K562 (cell line): ENCODE data around the gene PAQR4. TPM values are rescaled to one million over a fixed set of nuclear protein-coding genes. Genes with fewer than 3 reads are reported as not detected.
A peak's percentile ranks its signal among the peaks of the same experiment; 100 is the strongest.

Experiments
- CC2D1A ChIP-seq: fragments of 450-650 bp; IDR thresholded peaks from 2 replicates; pipeline ENCODE4 v1.6.1; 2017; ENCODE audit warnings: mild to moderate bottlenecking
- CHCHD3 ChIP-seq: fragments of 250-450 bp; sonication (Bioruptor Pico); IDR thresholded peaks from 2 replicates; pipeline ENCODE4 v2.1.2; 2022; ENCODE audit warnings: mild to moderate bottlenecking
- CHD1 ChIP-seq: fragments of 200-600 bp; sonication (generic); IDR thresholded peaks from one replicate; pipeline ENCODE4 v1.6.1; 2012; ENCODE audit warnings: mild to moderate bottlenecking, moderate library complexity, low read length, inconsistent platforms
- ELF1 ChIP-seq: fragments of 200-800 bp; sonication (Bioruptor generic); IDR thresholded peaks from 2 replicates; pipeline ENCODE4 v1.6.1; 2016; ENCODE audit warnings: missing genetic modification characterization, missing compliant biosample characterization
- HMG20B ChIP-seq: fragments of 250-450 bp; sonication (Bioruptor Pico); IDR thresholded peaks from 2 replicates; pipeline ENCODE4 v1.5.0; 2021; ENCODE audit warnings: mild to moderate bottlenecking
- KLF10 ChIP-seq: fragments of 250-450 bp; sonication (Bioruptor Pico); IDR thresholded peaks from 2 replicates; pipeline ENCODE4 v1.6.1; 2021; ENCODE audit warnings: matching md5 sums
- MED1 ChIP-seq: sonication (generic); formaldehyde crosslinking; IDR thresholded peaks from 2 replicates; pipeline ENCODE4 v1.8.1; 2023; ENCODE audit warnings: missing genetic modification reagents, borderline replicate concordance
- MYNN ChIP-seq, 2 experiments: sonication (generic); formaldehyde crosslinking in 1 of 2; IDR thresholded peaks; 2 replicates each; pipeline versions ENCODE4 v1.5.0 to v1.6.1; 2016 to 2020; ENCODE audit warnings: antibody characterized with exemption in 1 of 2, missing genetic modification reagents in 1 of 2
- NR2C2 ChIP-seq, 2 experiments: fragments of 200-800 bp in 1 of 2; sonication (Bioruptor generic) in 1 of 2; sonication (generic) in 1 of 2; formaldehyde crosslinking in 1 of 2; IDR thresholded peaks; 2 replicates each; pipeline versions ENCODE4 v1.6.1 to v1.8.0; 2016 to 2022; ENCODE audit warnings: mild to moderate bottlenecking in 1 of 2, missing compliant biosample characterization in 1 of 2, missing genetic modification characterization in 1 of 2, missing genetic modification reagents in 1 of 2
- PHTF2 ChIP-seq: fragments of 250-450 bp; sonication (Bioruptor Pico); IDR thresholded peaks from 2 replicates; pipeline ENCODE4 v1.5.0; 2021; ENCODE audit warnings: mild to moderate bottlenecking
- SPI1 ChIP-seq: IDR thresholded peaks from 2 replicates; pipeline ENCODE4 v1.6.1; 2011; ENCODE audit warnings: low read depth, low read length, control low read depth, borderline replicate concordance
- SRSF7 ChIP-seq: fragments of 200-400 bp; formaldehyde crosslinking; optimal IDR thresholded peaks from 2 replicates; pipeline ENCODE3; 2017; ENCODE audit warnings: mild to moderate bottlenecking, low read depth, low read length
- TAF7 ChIP-seq: fragments of 450-650 bp; IDR thresholded peaks from 2 replicates; pipeline ENCODE4 v1.6.1; 2016; ENCODE audit warnings: missing genetic modification characterization, missing compliant biosample characterization
- TARDBP ChIP-seq: fragments of 450-650 bp; IDR thresholded peaks from 2 replicates; pipeline ENCODE4 v1.6.1; 2016
- polyA plus RNA-seq, 8 experiments: library from polyadenylated mRNA; depleted of rRNA in 4 of 8; stranded (reverse) in 5 of 8; unstranded in 3 of 8; fragments of >200 nt; fragmentation: Nextera tagmentation in 2 of 8; fragmentation: Illumina TruSeq in 1 of 8; extraction: Ambion mirVana in 2 of 8; extraction: Trizol in 1 of 8; gene quantifications; 2 replicates each; pipeline versions ENCODE4 v1.2.1 to v1.2.3, GENCODE V29; 2011 to 2014; ENCODE audit warnings: inconsistent platforms in 1 of 8, missing spikeins in 1 of 8
- total RNA-seq, 7 experiments: library from RNA; depleted of rRNA in 6 of 7; stranded (reverse); fragments of >200 nt in 6 of 7; fragmentation: Illumina TruSeq in 2 of 7; extraction: Trizol in 2 of 7; gene quantifications; 2 replicates each; pipeline versions ENCODE4 v1.2.1 to v1.2.3, GENCODE V29; 2011 to 2021; ENCODE audit warnings: low replicate concordance in 1 of 7
- TF ChIP-seq, protein P1 (sequence below), 2 experiments: fragments of 450-650 bp; conservative IDR thresholded peaks; 2 replicates each; pipeline ENCODE4 v1.6.1; 2017; ENCODE audit warnings: mild to moderate bottlenecking in 2 of 2, moderate library complexity in 2 of 2
- TF ChIP-seq, protein P2 (sequence below): sonication (generic); formaldehyde crosslinking; IDR thresholded peaks from 2 replicates; pipeline ENCODE4 v1.8.0; 2022; ENCODE audit warnings: missing genetic modification reagents, mild to moderate bottlenecking, borderline replicate concordance
- TF ChIP-seq, protein P3 (sequence below): sonication (generic); formaldehyde crosslinking; IDR thresholded peaks from 2 replicates; pipeline ENCODE4 v1.8.0; 2023; ENCODE audit warnings: mild to moderate bottlenecking, missing genetic modification reagents
- TF ChIP-seq, protein P4 (sequence below): fragments of 450-650 bp; IDR thresholded peaks from 2 replicates; pipeline ENCODE4 v1.6.1; 2016; ENCODE audit warnings: borderline replicate concordance

PAQR4 gene
- total and polyA plus RNA-seq, 9 of the 15 experiments (the other 6 are each of a cell fraction or from before 2014, with no cell fraction given) = 0.62 to 40.4 (median 19.5) TPM

DNA sequence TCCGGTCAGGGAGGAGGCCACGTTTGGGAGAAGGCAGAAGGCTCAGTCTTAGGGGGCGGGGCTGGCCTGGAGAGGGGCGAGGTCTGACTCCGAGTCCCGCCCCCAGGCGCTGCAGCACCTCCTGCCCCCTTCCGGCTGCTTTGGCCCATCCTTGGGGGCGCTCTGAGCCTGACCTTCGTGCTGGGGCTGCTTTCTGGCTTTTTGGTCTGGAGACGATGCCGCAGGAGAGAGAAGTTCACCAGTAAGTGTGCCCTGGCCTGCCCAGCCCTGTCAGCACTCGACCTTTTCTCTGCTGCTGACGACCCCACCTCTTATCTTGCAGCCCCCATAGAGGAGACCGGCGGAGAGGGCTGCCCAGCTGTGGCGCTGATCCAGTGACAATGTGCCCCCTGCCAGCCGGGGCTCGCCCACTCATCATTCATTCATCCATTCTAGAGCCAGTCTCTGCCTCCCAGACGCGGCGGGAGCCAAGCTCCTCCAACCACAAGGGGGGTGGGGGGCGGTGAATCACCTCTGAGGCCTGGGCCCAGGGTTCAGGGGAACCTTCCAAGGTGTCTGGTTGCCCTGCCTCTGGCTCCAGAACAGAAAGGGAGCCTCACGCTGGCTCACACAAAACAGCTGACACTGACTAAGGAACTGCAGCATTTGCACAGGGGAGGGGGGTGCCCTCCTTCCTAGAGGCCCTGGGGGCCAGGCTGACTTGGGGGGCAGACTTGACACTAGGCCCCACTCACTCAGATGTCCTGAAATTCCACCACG, 52.5 kb downstream of the PAQR4 start (continued):
- TF ChIP-seq, protein P1, sequence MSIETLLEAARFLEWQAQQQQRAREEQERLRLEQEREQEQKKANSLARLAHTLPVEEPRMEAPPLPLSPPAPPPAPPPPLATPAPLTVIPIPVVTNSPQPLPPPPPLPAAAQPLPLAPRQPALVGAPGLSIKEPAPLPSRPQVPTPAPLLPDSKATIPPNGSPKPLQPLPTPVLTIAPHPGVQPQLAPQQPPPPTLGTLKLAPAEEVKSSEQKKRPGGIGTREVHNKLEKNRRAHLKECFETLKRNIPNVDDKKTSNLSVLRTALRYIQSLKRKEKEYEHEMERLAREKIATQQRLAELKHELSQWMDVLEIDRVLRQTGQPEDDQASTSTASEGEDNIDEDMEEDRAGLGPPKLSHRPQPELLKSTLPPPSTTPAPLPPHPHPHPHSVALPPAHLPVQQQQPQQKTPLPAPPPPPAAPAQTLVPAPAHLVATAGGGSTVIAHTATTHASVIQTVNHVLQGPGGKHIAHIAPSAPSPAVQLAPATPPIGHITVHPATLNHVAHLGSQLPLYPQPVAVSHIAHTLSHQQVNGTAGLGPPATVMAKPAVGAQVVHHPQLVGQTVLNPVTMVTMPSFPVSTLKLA (conservative IDR thresholded peaks at IDR 0.05) = peak in 1 of 2 experiments; percentile 29; a peak in 1 of 4 replicates
- TF ChIP-seq SPI1 (0 out of 2 replicates have a peak, but pooled peaks have one; percentile 11), SRSF7 (no peak), TARDBP (no peak), CHD1 (peak; percentile 46), CC2D1A (no peak), HMG20B (CRISPR knock-in tag) (no peak), ELF1 (no peak), KLF10 (CRISPR knock-in tag) (no peak), MED1 (CRISPR knock-in tag) (no peak), TAF7 (tag) (no peak), NR2C2 (CRISPR knock-in tag; IDR thresholded peaks at IDR 0.05) (no peak), NR2C2 (tag; IDR thresholded peaks at IDR 0.05) (no peak), CHCHD3 (no peak), PHTF2 (CRISPR knock-in tag) (no peak), MYNN (IDR thresholded peaks at IDR 0.05) (no peak), MYNN (CRISPR knock-in tag; IDR thresholded peaks at IDR 0.05) (no peak)
- TF ChIP-seq, protein P2, sequence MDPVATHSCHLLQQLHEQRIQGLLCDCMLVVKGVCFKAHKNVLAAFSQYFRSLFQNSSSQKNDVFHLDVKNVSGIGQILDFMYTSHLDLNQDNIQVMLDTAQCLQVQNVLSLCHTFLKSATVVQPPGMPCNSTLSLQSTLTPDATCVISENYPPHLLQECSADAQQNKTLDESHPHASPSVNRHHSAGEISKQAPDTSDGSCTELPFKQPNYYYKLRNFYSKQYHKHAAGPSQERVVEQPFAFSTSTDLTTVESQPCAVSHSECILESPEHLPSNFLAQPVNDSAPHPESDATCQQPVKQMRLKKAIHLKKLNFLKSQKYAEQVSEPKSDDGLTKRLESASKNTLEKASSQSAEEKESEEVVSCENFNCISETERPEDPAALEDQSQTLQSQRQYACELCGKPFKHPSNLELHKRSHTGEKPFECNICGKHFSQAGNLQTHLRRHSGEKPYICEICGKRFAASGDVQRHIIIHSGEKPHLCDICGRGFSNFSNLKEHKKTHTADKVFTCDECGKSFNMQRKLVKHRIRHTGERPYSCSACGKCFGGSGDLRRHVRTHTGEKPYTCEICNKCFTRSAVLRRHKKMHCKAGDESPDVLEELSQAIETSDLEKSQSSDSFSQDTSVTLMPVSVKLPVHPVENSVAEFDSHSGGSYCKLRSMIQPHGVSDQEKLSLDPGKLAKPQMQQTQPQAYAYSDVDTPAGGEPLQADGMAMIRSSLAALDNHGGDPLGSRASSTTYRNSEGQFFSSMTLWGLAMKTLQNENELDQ (CRISPR knock-in tag) = no peak
- TF ChIP-seq, protein P3, sequence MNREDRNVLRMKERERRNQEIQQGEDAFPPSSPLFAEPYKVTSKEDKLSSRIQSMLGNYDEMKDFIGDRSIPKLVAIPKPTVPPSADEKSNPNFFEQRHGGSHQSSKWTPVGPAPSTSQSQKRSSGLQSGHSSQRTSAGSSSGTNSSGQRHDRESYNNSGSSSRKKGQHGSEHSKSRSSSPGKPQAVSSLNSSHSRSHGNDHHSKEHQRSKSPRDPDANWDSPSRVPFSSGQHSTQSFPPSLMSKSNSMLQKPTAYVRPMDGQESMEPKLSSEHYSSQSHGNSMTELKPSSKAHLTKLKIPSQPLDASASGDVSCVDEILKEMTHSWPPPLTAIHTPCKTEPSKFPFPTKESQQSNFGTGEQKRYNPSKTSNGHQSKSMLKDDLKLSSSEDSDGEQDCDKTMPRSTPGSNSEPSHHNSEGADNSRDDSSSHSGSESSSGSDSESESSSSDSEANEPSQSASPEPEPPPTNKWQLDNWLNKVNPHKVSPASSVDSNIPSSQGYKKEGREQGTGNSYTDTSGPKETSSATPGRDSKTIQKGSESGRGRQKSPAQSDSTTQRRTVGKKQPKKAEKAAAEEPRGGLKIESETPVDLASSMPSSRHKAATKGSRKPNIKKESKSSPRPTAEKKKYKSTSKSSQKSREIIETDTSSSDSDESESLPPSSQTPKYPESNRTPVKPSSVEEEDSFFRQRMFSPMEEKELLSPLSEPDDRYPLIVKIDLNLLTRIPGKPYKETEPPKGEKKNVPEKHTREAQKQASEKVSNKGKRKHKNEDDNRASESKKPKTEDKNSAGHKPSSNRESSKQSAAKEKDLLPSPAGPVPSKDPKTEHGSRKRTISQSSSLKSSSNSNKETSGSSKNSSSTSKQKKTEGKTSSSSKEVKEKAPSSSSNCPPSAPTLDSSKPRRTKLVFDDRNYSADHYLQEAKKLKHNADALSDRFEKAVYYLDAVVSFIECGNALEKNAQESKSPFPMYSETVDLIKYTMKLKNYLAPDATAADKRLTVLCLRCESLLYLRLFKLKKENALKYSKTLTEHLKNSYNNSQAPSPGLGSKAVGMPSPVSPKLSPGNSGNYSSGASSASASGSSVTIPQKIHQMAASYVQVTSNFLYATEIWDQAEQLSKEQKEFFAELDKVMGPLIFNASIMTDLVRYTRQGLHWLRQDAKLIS (CRISPR knock-in tag) = no peak
- TF ChIP-seq, protein P4, sequence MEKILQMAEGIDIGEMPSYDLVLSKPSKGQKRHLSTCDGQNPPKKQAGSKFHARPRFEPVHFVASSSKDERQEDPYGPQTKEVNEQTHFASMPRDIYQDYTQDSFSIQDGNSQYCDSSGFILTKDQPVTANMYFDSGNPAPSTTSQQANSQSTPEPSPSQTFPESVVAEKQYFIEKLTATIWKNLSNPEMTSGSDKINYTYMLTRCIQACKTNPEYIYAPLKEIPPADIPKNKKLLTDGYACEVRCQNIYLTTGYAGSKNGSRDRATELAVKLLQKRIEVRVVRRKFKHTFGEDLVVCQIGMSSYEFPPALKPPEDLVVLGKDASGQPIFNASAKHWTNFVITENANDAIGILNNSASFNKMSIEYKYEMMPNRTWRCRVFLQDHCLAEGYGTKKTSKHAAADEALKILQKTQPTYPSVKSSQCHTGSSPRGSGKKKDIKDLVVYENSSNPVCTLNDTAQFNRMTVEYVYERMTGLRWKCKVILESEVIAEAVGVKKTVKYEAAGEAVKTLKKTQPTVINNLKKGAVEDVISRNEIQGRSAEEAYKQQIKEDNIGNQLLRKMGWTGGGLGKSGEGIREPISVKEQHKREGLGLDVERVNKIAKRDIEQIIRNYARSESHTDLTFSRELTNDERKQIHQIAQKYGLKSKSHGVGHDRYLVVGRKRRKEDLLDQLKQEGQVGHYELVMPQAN = 0 out of 2 replicates have a peak, but pooled peaks have one; percentile 4
